GM23338 (cell line): Measurements from ENCODE around the gene BMS1.

Experiments used
- CREB1 ChIP-seq: fragments of 250-450 bp; sonication (Bioruptor Pico); IDR thresholded peaks from 2 replicates; pipeline ENCODE4 v1.5.0; 2020; ENCODE audit warnings: low read depth, mild to moderate bottlenecking, moderate library complexity
- CTCF ChIP-seq, 2 experiments: fragments of 200-600 bp in 1 of 2; sonication (generic) in 1 of 2; conservative IDR thresholded peaks; 2 replicates each; pipeline versions ENCODE4 v1.5.1 to v1.6.1; 2016 to 2017; ENCODE audit warnings: antibody characterized with exemption in 2 of 2, low read depth in 2 of 2, mild to moderate bottlenecking in 2 of 2, moderate library complexity in 1 of 2
- EZH2 ChIP-seq: fragments of 200-600 bp; sonication (generic); IDR thresholded peaks from one replicate; pipeline ENCODE4 v1.8.0; 2017; ENCODE audit warnings: antibody characterized with exemption, mild to moderate bottlenecking, low read depth; ENCODE audit not compliant: unreplicated experiment
- EZH2phosphoT487 ChIP-seq: fragments of 200-600 bp; sonication (generic); IDR thresholded peaks from one replicate; pipeline ENCODE4 v1.8.1; 2018; ENCODE audit warnings: antibody characterized with exemption; ENCODE audit not compliant: unreplicated experiment
- POLR2AphosphoS5 ChIP-seq: IDR thresholded peaks from 2 replicates; pipeline ENCODE4 v1.6.1; 2016; ENCODE audit warnings: antibody characterized with exemption, low read depth
- STAT1 ChIP-seq: IDR thresholded peaks from one replicate; pipeline ENCODE4 v1.6.1; 2016; ENCODE audit warnings: antibody characterized with exemption; ENCODE audit not compliant: unreplicated experiment

- no peak for TF ChIP-seq CTCF (conservative IDR thresholded peaks at IDR 0.05; ENCODE audit: low read depth in 2 of 2)
- no peak for TF ChIP-seq CREB1
- TF ChIP-seq STAT1: no peak
- no peak for TF ChIP-seq EZH2phosphoT487
- no peak for TF ChIP-seq EZH2
- TF ChIP-seq POLR2AphosphoS5: no peak
These were observed 92.8 kb downstream of the BMS1 start for GRCh38 chr10:42875388-42875755.
